ENCODE data around the gene LRMDA.

GRCh38 chr10:76444034-76444800 lies 1012.8 kb downstream of the LRMDA start:
- no peak for TF ChIP-seq EZH2phosphoT487 (IDR thresholded peaks at IDR 0.05; ENCODE audit: low read depth)
- TF ChIP-seq CTCF (IDR thresholded peaks at IDR 0.05; ENCODE audit: low read depth, low read length): no peak

Data from OCI-LY3 (cell line).